IPS-11a (cell line): ENCODE data around the gene NMT1.

Source experiments
- H3K4me3 ChIP-seq: one replicate; pipeline ENCODE4 v1.5.1; 2013; ENCODE audit warnings: low read depth, low read length, control low read depth

NMT1 gene

DNA sequence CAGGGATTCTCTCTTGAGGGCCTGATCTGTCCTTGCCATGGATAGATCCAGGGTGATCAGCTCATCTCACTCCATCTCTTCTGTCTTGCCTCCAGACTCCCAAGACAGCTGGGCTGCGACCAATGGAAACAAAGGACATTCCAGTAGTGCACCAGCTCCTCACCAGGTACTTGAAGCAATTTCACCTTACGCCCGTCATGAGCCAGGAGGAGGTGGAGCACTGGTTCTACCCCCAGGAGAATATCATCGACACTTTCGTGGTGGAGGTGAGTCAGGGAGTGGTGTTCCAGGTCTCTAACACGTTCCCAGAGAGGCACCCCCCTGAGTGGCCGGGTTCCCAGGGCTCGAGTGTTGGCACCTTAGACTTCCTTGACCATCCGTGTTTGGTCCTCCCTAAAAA is 41.7 kb downstream of the NMT1 start:
- no peak overlapping the region for H3K4me3 ChIP-seq

DNA sequence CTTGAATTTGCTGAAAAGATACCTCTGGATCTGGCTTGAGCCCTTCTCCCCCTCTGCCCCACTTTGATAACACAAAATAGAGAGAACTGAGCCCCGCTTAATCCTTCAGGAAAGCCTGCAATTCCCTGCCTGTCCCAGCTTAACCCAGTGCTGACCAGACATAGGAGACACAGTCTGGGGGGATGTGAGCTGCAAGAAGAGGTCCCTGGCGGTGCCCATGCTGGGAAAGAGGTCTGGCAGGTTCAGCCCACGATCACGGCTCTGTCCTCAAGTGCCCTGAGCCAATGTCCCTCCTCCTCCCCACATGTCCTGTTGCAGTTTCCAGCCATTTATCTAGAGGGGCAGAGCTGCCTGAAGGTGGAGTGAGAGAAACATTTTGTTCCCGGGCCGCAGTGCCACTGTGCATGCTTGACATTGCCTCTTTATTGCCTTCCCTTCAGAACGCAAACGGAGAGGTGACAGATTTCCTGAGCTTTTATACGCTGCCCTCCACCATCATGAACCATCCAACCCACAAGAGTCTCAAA is 42.2 kb downstream of the NMT1 start:
- no peak overlapping the region for H3K4me3 ChIP-seq

DNA sequence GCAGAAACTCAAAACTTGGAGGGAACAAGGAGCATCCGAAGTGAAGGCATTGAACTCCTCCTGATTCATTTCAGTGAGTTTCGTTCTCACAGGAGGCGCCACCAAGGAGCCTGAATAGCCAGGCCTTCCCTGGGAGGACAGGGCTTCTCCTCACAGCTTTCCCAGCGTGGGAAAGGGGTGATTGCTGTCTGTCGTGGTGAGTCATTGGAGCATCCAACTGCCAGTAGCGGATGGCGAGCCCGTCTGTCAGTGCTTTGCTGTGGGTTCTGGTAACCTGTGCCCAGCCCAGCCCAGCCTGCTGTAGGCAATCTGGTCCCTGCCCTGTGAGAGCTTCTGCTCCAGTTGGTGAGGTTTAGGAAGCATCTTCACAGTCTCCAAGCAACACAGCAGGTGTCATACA is 42.9 kb downstream of the NMT1 start:
- H3K4me3 ChIP-seq = no peak overlapping the region

- no peak overlapping the region for H3K4me3 ChIP-seq
These were observed 43.4 kb downstream of the NMT1 start for GRCh38 chr17:45104497-45104896.

DNA sequence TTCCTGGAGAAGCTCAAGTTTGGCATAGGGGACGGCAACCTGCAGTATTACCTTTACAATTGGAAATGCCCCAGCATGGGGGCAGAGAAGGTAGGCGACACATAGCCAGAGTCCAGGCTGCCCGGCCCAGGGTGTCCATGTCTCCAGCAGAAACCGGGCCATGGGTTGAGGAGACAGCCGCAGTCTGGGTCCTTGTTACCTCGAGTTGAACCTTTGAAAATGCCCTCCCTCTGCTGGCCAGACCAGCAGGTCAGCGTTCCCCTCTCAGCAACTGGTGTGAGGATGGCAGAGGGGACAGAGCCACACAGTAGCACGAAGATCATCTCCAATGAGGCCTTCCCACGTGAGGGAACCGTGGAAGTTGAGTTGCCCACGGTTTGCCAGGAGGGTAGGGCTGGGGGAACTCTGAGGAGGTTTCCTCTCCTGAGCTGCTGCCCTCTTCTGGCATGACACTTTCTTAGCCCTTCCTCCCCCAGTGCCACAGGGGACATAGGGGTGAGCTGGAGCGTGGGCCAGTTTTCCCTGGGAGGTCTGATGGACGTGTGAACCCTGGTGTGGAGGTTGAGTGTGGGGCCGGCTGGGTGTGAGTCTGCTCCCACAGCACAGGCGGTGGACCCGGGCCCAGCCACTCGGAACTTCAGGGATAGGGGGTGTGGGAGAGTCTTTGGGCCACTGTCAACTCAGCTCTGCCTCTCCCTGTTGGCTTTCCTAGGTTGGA is 43.9 kb downstream of the NMT1 start:
- no peak overlapping the region for H3K4me3 ChIP-seq

DNA sequence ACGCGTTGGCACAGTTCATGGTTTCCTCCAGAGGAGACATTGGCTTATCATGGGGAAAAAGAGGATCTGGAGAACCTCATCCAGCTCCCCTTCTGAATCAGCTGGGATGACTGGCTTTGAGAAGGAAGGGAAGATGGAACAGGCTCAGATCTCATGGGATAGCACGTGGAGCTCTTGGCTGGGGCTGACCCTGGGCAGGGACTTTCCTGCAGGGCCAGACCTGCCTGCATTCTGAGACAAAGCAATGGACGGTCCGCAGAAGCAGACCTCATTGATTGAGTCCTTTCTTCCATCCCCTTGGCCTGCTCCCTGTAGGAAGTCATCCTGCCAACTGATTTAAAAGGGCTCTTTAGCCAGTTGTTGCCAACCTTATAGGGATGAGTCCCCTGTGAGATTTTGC is 45.0 kb downstream of the NMT1 start:
- H3K4me3 ChIP-seq = no peak overlapping the region

- no peak overlapping the region for H3K4me3 ChIP-seq
These were observed 45.5 kb downstream of the NMT1 start for GRCh38 chr17:45106582-45106981.

GRCh38 chr17:45107293-45108010 is 46.3 kb downstream of the NMT1 start:
- H3K4me3 ChIP-seq = no peak overlapping the region

- no peak overlapping the region for H3K4me3 ChIP-seq
These were observed 46.9 kb downstream of the NMT1 start for GRCh38 chr17:45108051-45108450.

GRCh38 chr17:45108595-45109521 is 47.7 kb downstream of the NMT1 start:
- no peak overlapping the region for H3K4me3 ChIP-seq

- H3K4me3 ChIP-seq = no peak overlapping the region
These were observed 49.8 kb downstream of the NMT1 start for GRCh38 chr17:45110676-45111611.

DNA sequence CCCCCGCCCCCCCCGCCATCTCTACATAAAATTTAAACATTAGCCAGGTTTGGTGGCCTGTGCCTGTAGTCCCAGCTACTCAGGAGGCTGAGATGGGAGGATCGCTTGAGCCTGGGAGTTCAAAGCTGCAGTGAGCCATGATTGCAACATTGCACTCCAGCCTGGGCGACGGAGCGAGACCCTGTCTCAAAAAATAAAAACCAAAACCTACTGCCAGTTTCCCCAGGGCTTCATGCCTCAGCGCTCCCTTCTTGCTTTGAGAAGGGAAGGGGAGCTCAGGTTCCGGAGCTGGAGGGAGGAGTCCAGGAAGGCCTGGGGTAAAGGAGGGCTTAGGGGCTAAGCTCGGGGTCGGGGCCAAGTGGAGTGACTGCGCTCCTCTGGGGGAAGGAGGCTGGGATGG is 50.7 kb downstream of the NMT1 start:
- H3K4me3 ChIP-seq = no peak overlapping the region

DNA sequence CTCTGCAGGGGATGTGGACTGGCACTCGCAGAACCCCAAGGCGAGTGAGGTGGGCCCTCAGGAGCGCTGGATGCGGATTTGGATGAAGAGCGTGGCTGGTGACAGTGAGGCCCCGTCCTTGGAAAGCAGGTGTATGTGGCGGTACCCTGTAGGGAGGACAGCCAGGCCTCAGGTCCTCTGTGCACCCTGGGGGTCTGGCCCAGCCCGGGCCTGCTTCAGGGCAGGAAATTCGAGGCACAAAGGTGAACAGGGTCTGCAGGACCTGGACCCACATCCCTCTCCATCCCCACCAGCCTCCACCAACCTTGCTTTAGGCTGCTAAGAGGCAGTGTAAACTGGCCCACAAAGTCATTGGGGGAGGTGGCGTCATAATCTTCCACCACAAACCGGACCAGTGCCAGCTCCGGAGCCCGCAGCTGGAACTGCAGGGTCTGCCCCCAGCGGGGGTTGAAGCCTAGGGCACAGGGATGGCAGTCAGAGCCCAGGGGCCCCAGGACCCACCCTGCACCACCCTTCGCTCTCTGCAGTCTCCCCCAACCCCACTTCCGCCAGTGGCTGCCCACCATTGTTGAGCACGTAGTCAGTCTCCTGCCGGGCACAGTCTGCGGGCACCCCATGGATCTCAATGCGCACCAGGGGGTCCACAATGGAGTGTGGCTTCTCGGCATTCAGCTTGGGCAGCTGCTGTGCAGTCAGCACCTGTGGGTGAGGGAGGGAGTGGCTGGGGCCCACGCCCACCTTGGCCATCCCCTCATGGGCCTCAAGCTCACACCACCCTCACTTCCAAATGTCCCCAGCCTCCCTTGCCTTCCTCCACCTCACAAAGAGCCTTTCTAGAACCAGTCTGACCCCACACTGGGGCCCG is 51.7 kb downstream of the NMT1 start:
- no peak overlapping the region for H3K4me3 ChIP-seq

DNA sequence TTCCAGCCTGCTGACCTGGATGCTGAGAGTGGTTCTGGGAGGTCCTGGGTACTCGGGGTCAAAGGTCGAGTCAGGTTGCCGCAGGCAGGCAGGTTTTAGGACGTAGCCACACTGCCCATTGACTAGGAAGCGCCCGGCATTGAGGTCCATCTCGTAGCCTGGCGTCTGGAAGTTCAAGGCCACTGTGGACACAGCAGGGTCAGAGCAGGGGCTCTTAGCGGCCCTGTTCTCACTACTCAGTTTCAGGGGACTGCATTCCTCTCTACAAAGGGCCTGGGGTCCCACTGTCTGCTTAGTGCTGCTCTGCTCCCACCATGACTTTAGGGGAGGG is 52.3 kb downstream of the NMT1 start:
- H3K4me3 ChIP-seq = no peak overlapping the region

- no peak overlapping the region for H3K4me3 ChIP-seq
These were observed 53.2 kb downstream of the NMT1 start for GRCh38 chr17:45114117-45114932.

- H3K4me3 ChIP-seq = no peak overlapping the region
These were observed 54.0 kb downstream of the NMT1 start for GRCh38 chr17:45115015-45115625.

- H3K4me3 ChIP-seq = no peak overlapping the region
These were observed 54.8 kb downstream of the NMT1 start for GRCh38 chr17:45115871-45116270.

DNA sequence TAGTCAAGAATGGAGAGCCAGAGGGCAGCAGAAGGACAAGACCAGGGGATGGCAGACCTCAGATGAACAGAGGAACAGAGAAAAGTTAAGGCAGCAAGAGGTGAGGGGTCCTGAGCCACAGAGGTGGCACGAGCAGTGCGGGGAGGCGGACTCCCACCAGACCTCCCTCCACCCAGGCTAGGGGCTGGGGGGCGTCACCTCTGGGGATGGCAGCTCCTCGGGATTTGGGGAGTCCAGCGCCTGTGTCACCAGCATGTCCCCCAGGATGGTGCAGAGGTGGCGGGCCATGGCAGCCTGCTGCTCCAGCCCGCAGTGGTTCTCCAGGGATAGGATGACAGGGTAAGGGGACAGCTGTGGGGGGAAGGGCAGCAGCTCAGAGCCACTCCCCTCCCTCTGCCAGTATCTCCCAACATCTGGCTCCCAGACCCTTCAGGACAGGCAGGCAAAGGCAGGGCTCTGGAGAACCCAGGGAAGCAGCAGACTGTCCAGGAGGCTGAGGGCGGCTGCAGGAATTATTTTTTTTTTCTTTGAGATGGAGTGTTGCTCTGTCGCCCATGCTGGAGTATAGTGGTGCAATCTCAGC is 55.4 kb downstream of the NMT1 start:
- H3K4me3 ChIP-seq = no peak overlapping the region
